ENCODE results near the gene NUDT3.

The NUDT3 gene

DNA sequence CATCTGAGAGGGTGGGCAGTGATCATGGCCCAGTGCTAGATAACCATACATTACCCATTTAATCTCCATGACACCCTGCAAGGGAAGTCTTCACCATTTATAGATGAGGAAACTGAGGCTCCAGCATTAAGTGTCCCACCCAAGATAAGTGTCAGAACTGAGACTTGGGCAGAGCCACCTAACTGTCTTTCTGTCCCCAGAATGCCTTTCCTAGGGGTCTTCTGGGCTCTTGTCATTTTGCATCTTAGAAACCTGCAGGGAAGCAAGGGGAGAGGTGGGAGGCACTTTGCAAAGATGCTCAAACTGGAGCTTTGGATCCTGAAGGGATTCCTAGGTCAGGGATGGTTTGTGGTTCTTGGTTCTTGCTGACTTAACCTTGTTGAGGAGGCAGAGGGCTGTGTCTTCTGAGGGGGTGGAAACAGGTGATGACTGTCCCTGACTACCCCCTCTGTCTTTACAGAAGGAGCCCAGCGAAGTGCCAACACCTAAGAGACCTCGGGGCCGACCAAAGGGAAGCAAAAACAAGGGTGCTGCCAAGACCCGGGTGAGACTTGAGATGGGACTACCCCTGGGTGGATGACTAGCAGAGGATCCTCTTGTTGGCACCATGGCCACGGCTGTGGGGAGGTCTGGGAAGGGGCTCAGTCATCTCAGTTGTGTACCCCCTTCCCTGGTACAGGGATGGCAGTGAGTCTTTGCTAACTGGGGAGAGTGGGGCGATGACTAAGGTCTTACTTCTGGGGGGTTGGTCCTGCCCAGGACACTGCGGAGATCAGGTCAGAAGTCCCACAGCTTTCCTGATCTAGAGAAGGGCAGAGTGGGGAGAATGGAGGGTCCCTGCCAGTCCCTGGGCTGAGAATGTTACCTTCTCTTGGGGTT is 150.0 kb downstream of the NUDT3 start:
- H3K36me3 ChIP-seq, result peaks cover 41 to 81% (median 75%) of the 10 kb centered on the region in 11 experiments
- no peak for TF ChIP-seq Cebpa-rat (IDR thresholded peaks at IDR 0.05)
- H3K27me3 ChIP-seq, result no peaks in the 10 kb centered on the region
- peak overlapping the region in 10 of 11 experiments; percentile 34 to 77 (median 66); a peak in 18 of 22 replicates for H3K27ac ChIP-seq
- peaks cover 89 to 100% (median 95%) of the 10 kb centered on the region in 11 experiments; a peak in 21 of 22 replicates for H4K20me1 ChIP-seq
- no peaks in the 10 kb centered on the region for H3K9me3 ChIP-seq (replicated peaks in 1 of 11)
- H3K4me1 ChIP-seq, result peaks cover 63 to 92% (median 88%) of the 10 kb centered on the region in 10 experiments
- peak overlapping the region in 4 of 10 experiments; percentile 29 to 37 (median 32); a peak in 6 of 20 replicates for H3K4me3 ChIP-seq
- H3K4me2 ChIP-seq, result peak overlapping the region; percentile 71 to 99 (median 95)
- H3K9ac ChIP-seq, result peak overlapping the region; percentile 37 to 100 (median 60); a peak in 21 of 22 replicates

- no peak for TF ChIP-seq Cebpa-rat (IDR thresholded peaks at IDR 0.05)
- Histone ChIP-seq H3K4me1 (peaks cover 63 to 84% (median 82%) of the 10 kb centered on the region in 10 experiments), H3K27me3 (no peaks in the 10 kb centered on the region), H3K9ac (peak overlapping the region in 9 of 11 experiments; percentile 26 to 100 (median 60); a peak in 12 of 22 replicates), H3K9me3 (replicated peaks in 1 of 11) (no peaks in the 10 kb centered on the region), H3K4me3 (peak overlapping the region in 2 of 10 experiments; percentile 31 to 37; a peak in 4 of 20 replicates), H3K36me3 (peaks cover 41 to 81% (median 75%) of the 10 kb centered on the region in 11 experiments), H3K4me2 (peak overlapping the region; percentile 71 to 99 (median 95)), H3K27ac (peak overlapping the region in 4 of 11 experiments; percentile 12 to 77 (median 50); a peak in 4 of 22 replicates), H4K20me1 (peaks cover 80 to 91% (median 86%) of the 10 kb centered on the region in 11 experiments; a peak in 21 of 22 replicates)
Observed at GRCh38 chr6:34241351-34242215, 150.9 kb downstream of the NUDT3 start.

DNA sequence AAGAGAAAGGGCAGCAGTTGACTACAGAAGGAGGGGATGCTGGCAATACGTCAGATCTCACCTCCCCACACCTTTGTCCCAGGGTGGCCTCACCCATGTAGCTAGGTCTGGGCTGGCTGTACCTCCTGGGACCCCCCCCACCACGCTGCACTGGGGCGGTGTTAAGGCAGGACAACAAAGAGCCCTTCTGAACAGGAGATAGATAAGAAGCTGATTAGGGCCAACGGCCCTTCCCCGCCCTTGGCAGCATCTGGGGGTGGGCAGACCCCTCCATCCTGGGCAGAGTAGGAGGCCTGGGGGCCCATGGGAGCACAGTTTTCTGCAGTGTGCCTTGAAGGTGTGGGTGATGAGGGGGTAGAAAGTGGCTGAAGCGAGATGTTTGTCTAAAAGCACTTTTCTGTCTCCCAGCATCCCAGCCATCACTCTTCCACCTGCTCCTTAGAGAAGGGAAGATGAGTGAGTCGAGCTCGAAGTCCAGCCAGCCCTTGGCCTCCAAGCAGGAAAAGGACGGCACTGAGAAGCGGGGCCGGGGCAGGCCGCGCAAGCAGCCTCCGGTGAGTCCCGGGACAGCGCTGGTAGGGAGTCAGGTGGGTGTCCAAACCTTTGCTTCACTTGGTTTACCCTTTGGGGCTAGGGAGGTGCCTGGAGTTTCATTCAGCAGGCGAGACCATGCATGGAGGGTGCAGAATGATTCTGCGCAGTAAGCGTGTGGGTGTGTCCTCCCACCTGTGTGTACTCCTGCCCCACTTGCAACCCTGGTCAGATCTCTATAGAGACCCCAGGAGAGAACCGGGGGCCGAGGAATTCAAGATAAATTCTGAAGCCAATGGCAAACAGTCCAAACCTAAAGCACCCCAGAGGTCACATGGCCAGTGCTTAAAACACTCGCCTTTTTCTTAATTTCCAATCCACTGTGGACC is 151.9 kb downstream of the NUDT3 start:
- Histone ChIP-seq H3K27ac (peak overlapping the region in 7 of 11 experiments; percentile 37 to 99 (median 99); a peak in 5 of 22 replicates), H3K9me3 (replicated peaks in 1 of 11) (no peaks in the 10 kb centered on the region), H3K4me1 (peaks cover 72 to 83% (median 81%) of the 10 kb centered on the region in 10 experiments), H3K4me3 (peak overlapping the region in 4 of 10 experiments; percentile 95 to 100 (median 99); a peak in 5 of 20 replicates), H3K27me3 (no peaks in the 10 kb centered on the region), H3K4me2 (peak overlapping the region; percentile 87 to 99 (median 95)), H3K9ac (peak overlapping the region; percentile 33 to 100 (median 99); a peak in 17 of 22 replicates), H3K36me3 (peaks cover 38 to 72% (median 66%) of the 10 kb centered on the region in 11 experiments), H4K20me1 (peaks cover 70 to 81% (median 76%) of the 10 kb centered on the region in 11 experiments; a peak in 21 of 22 replicates)
- TF ChIP-seq Cebpa-rat (IDR thresholded peaks at IDR 0.05), result no peak

DNA sequence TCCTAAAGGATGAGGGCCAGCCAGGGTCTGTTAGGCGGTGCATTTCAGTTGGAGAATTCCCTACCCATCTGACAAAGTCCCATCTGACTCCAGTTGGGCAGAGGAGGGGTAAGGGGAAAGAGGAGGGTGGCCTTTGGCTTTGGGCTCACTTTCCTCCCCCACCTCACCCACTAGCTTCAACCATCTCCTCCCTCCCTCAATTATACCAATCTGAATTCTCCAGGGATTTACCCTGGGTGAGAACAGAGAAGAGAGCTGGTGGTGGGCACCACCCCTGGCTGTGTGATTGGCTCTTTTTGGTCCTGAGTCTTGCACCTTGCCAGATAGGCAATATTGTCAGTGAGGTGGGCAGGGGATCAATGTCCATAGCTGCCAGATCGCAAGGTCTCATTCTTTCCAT is 152.6 kb downstream of the NUDT3 start:
- peak overlapping the region in 7 of 10 experiments; percentile 86 to 100 (median 98); a peak in 13 of 20 replicates for H3K4me3 ChIP-seq
- H3K4me2 ChIP-seq, result peak overlapping the region; percentile 87 to 99 (median 95)
- peak overlapping the region in 8 of 11 experiments; percentile 97 to 99 (median 99); a peak in 12 of 22 replicates for H3K27ac ChIP-seq
- H3K9ac ChIP-seq, result peak overlapping the region in 10 of 11 experiments; percentile 91 to 100 (median 99); a peak in 19 of 22 replicates
- H3K9me3 ChIP-seq (replicated peaks in 1 of 11), result no peaks in the 10 kb centered on the region
- peaks cover 37 to 65% (median 60%) of the 10 kb centered on the region in 11 experiments for H3K36me3 ChIP-seq
- no peak for TF ChIP-seq Cebpa-rat (IDR thresholded peaks at IDR 0.05)
- H3K27me3 ChIP-seq, result no peaks in the 10 kb centered on the region
- H4K20me1 ChIP-seq, result peaks cover 63 to 75% (median 69%) of the 10 kb centered on the region in 11 experiments; a peak in 21 of 22 replicates
- H3K4me1 ChIP-seq, result peaks cover 73 to 77% (median 76%) of the 10 kb centered on the region in 10 experiments

DNA sequence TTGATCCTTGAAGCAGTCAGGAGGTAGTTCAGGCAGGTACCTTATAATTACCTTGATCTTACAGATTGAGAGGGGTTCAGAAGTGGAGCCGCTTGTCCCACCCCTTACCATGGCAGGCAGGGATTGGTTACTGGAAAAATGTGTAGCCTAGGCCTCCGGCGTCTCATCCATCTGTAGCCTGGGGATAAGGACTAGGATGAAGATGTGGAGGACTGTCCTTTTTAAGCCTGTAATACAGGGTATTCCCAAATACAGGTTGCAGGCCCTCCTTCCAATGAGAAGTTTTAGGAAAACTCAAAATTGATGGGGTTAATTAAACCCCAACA is 153.0 kb downstream of the NUDT3 start:
- TF ChIP-seq Cebpa-rat (IDR thresholded peaks at IDR 0.05), result no peak
- Histone ChIP-seq H4K20me1 (peaks cover 60 to 70% (median 65%) of the 10 kb centered on the region in 11 experiments; a peak in 21 of 22 replicates), H3K27me3 (no peaks in the 10 kb centered on the region), H3K9ac (peak overlapping the region; percentile 91 to 100 (median 99); a peak in 20 of 22 replicates), H3K36me3 (peaks cover 37 to 61% (median 56%) of the 10 kb centered on the region in 11 experiments), H3K4me1 (peaks cover 71 to 76% (median 73%) of the 10 kb centered on the region in 10 experiments), H3K4me3 (peak overlapping the region in 8 of 10 experiments; percentile 86 to 100 (median 98); a peak in 14 of 20 replicates), H3K4me2 (peak overlapping the region; percentile 87 to 99 (median 95)), H3K27ac (peak overlapping the region in 8 of 11 experiments; percentile 97 to 99 (median 99); a peak in 12 of 22 replicates), H3K9me3 (replicated peaks in 1 of 11) (no peaks in the 10 kb centered on the region)

GRCh38 chr6:34238585-34239499 is 153.6 kb downstream of the NUDT3 start:
- H3K9ac ChIP-seq, result peak overlapping the region; percentile 91 to 100 (median 99)
- H3K4me1 ChIP-seq, result peaks cover 65 to 70% (median 66%) of the 10 kb centered on the region in 10 experiments
- H3K36me3 ChIP-seq, result peaks cover 36 to 55% (median 50%) of the 10 kb centered on the region in 11 experiments
- peak overlapping the region; percentile 86 to 100 (median 98) for H3K4me3 ChIP-seq
- no peak for TF ChIP-seq Cebpa-rat (IDR thresholded peaks at IDR 0.05)
- H3K27ac ChIP-seq, result peak overlapping the region; percentile 77 to 99 (median 98); a peak in 20 of 22 replicates
- H4K20me1 ChIP-seq, result peaks cover 53 to 64% (median 59%) of the 10 kb centered on the region in 11 experiments; a peak in 21 of 22 replicates
- H3K4me2 ChIP-seq, result peak overlapping the region; percentile 87 to 99 (median 95)
- H3K9me3 ChIP-seq (replicated peaks in 1 of 11), result no peaks in the 10 kb centered on the region
- no peaks in the 10 kb centered on the region for H3K27me3 ChIP-seq
